Aorta (tissue), 4 donors: ENCODE measurements around the gene SPO11. TPM values are rescaled to one million over a fixed set of nuclear protein-coding genes. Genes with fewer than 3 reads are reported as not detected.

ENCODE experiments used
- microRNA-seq, 2 donors: library from miRNA; unstranded; fragments of <30 nt; microRNA quantifications; one replicate each; pipeline ENCODE4 v1.2.0, GENCODE V29; 2020
- polyA plus RNA-seq, 2 donors: library from polyadenylated mRNA; stranded (reverse); fragments of 200-250 nt; gene quantifications; one replicate each; pipeline ENCODE4 v1.2.3, GENCODE V29; 2013
- total RNA-seq, 2 donors: library from RNA; stranded (reverse); fragmentation: NEBNext Ultra II Directional; extraction: Animal tissue kit (Norgen Biotek cat#: 25700); gene quantifications; one replicate each; pipeline ENCODE4 v1.2.1, GENCODE V29; 2021
- donor health status: healthy with polysubstance abuse.
- donor health status: Bipolar disorder and iron deficiency.
- donor health status: DM: no; HTN: no; CAD: no.
- donor health status: DM: yes; HTN: yes; CAD: no.

The SPO11 gene
- total and polyA plus RNA-seq, 4 donors = not detected

Small RNAs within 50 kb of the gene (microRNA-seq; reads per million reads assigned to microRNA genes)
- 0 to 0.99 reads per million in 2 donors for gene MIR4325

Other genes with a start within 250 kb of the SPO11 start
- 1 to 10 TPM in 1 of 2 donors, under 1 TPM in 1; 0.52 to 1.0 TPM for gene BMP7, start 63.2 kb upstream of the SPO11 start, total RNA-seq
- not detected for gene BMP7, start 63.2 kb upstream of the SPO11 start, polyA plus RNA-seq
- 10 to 100 TPM; 11.6 to 19.4 TPM for gene RAE1, start 21.5 kb downstream of the SPO11 start, total RNA-seq
- gene RAE1, start 21.5 kb downstream of the SPO11 start, polyA plus RNA-seq = 1 to 10 TPM; 3.6 to 9.9 TPM
- 10 to 100 TPM; 19.3 to 20.7 TPM for gene RBM38, start 61.6 kb downstream of the SPO11 start, total RNA-seq
- gene RBM38, start 61.6 kb downstream of the SPO11 start, polyA plus RNA-seq = 10 to 100 TPM in 1 of 2 donors, 1 to 10 TPM in 1; 7.3 to 14.7 TPM
- gene CTCFL, start 195.3 kb downstream of the SPO11 start, total RNA-seq = not detected
- gene CTCFL, start 195.3 kb downstream of the SPO11 start, polyA plus RNA-seq = not detected
- under 1 TPM; 0.21 to 0.39 TPM for gene PCK1, start 231.3 kb downstream of the SPO11 start, total RNA-seq
- 10 to 100 TPM in 1 of 2 donors, under 1 TPM in 1; 0.69 to 49.2 TPM for gene PCK1, start 231.3 kb downstream of the SPO11 start, polyA plus RNA-seq